Measurements from ENCODE around the gene USP6NL. TPM values are rescaled to one million over a fixed set of nuclear protein-coding genes. Genes with fewer than 3 reads are reported as not detected.
A peak's percentile ranks its signal among the peaks of the same experiment; 100 is the strongest.

USP6NL gene
- total and polyA plus RNA-seq, 2 of the 13 experiments (the other 11 are each of a cell fraction or from before 2014, with no cell fraction given): 10.5 to 22.9 TPM

- TF ChIP-seq CSRNP2 (CRISPR knock-in tag; conservative IDR thresholded peaks at IDR 0.05; ENCODE audit: low read depth) (no peak), MTF2 (CRISPR knock-in tag; IDR thresholded peaks at IDR 0.05; ENCODE audit: borderline replicate concordance) (no peak), ZFP36L2 (CRISPR knock-in tag; IDR thresholded peaks at IDR 0.05) (no peak), AHR (CRISPR knock-in tag; IDR thresholded peaks at IDR 0.05) (no peak), TFDP1 (CRISPR knock-in tag; IDR thresholded peaks at IDR 0.05; ENCODE audit: borderline replicate concordance) (no peak), ISX (CRISPR knock-in tag; conservative IDR thresholded peaks at IDR 0.05) (no peak), GATAD2A (CRISPR knock-in tag; IDR thresholded peaks at IDR 0.05) (peak; percentile 98), CBFB (CRISPR knock-in tag; IDR thresholded peaks at IDR 0.05) (no peak), ZNF883 (CRISPR knock-in tag; IDR thresholded peaks at IDR 0.05; ENCODE audit: not compliant biosample characterization) (no peak), ATF5 (CRISPR knock-in tag; IDR thresholded peaks at IDR 0.05; ENCODE audit: low read depth) (no peak), HMG20A (CRISPR knock-in tag; IDR thresholded peaks at IDR 0.05; ENCODE audit: borderline replicate concordance) (peak; percentile 95), STAG1 (CRISPR knock-in tag; IDR thresholded peaks at IDR 0.05) (0 out of 2 replicates have a peak, but pooled peaks have one; percentile 22), ZSCAN21 (CRISPR knock-in tag; IDR thresholded peaks at IDR 0.05; ENCODE audit: borderline replicate concordance) (no peak), IRF9 (CRISPR knock-in tag; IDR thresholded peaks at IDR 0.05; ENCODE audit: borderline replicate concordance) (no peak), POLR2A (IDR thresholded peaks at IDR 0.05; ENCODE audit: insufficient read depth in 1 of 2, low read depth in 2 of 2, low read length in 2 of 2) (no peak), ELF4 (CRISPR knock-in tag; IDR thresholded peaks at IDR 0.05; ENCODE audit: borderline replicate concordance) (0 out of 2 replicates have a peak, but pooled peaks have one; percentile 23), ZSCAN29 (CRISPR knock-in tag; conservative IDR thresholded peaks at IDR 0.05) (peak; percentile 68; the same call in 1 of the 2 replicates), TBL1XR1 (IDR thresholded peaks at IDR 0.05; ENCODE audit: borderline replicate concordance, low read length, partially characterized antibody) (no peak), CCDC6 (CRISPR knock-in tag; IDR thresholded peaks at IDR 0.05) (no peak), NCOA2 (CRISPR knock-in tag; IDR thresholded peaks at IDR 0.05) (peak; percentile 91), ZNF264 (CRISPR knock-in tag; IDR thresholded peaks at IDR 0.05) (no peak), ZNF546 (CRISPR knock-in tag; conservative IDR thresholded peaks at IDR 0.05) (no peak), ZBTB21 (CRISPR knock-in tag; IDR thresholded peaks at IDR 0.05) (peak; percentile 95), ARID2 (CRISPR knock-in tag; IDR thresholded peaks at IDR 0.05; ENCODE audit: borderline replicate concordance) (no peak), ZFP36L1 (CRISPR knock-in tag; IDR thresholded peaks at IDR 0.05) (no peak), ZNF644 (CRISPR knock-in tag; IDR thresholded peaks at IDR 0.05; ENCODE audit: low read depth) (no peak), DDIT3 (CRISPR knock-in tag; IDR thresholded peaks at IDR 0.05) (no peak), KDM2A (CRISPR knock-in tag; IDR thresholded peaks at IDR 0.05; ENCODE audit: borderline replicate concordance, low read depth) (no peak), SRY (CRISPR knock-in tag; IDR thresholded peaks at IDR 0.05) (no peak)
Measured at GRCh38 chr10:11602919-11603523, 8.4 kb downstream of the USP6NL start (continued).

All from HepG2 (cell line).